ENCODE results near the gene DYNC2H1.

DNA sequence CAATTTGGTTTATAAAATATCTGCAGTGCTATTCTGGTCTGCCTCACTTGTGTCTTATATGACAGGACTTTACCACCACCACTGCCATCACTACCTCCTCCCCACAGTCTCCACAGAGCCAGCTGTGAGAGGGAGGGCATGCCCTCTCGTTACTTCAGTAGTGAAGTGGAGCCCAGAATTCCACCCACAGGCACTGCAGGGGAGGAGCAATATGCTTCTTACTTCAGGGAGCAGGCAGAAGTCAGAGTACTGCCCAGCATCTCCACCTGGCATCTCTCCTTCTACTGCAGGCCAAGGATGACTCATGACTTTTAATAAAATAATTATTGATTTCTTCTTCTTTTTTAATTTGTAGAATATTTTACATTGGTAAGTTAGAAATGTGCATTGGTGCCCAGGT lies 255.5 kb downstream of the DYNC2H1 start:
- no peak for TF ChIP-seq POLR2A (IDR thresholded peaks at IDR 0.05)
- TF ChIP-seq, protein P1, sequence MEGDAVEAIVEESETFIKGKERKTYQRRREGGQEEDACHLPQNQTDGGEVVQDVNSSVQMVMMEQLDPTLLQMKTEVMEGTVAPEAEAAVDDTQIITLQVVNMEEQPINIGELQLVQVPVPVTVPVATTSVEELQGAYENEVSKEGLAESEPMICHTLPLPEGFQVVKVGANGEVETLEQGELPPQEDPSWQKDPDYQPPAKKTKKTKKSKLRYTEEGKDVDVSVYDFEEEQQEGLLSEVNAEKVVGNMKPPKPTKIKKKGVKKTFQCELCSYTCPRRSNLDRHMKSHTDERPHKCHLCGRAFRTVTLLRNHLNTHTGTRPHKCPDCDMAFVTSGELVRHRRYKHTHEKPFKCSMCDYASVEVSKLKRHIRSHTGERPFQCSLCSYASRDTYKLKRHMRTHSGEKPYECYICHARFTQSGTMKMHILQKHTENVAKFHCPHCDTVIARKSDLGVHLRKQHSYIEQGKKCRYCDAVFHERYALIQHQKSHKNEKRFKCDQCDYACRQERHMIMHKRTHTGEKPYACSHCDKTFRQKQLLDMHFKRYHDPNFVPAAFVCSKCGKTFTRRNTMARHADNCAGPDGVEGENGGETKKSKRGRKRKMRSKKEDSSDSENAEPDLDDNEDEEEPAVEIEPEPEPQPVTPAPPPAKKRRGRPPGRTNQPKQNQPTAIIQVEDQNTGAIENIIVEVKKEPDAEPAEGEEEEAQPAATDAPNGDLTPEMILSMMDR (IDR thresholded peaks at IDR 0.05), result no peak

Measured in adrenal gland (tissue), 5 donors.